Activated B cell treated with CpG ODN at 0.5 μM for 24 hours (primary cell): ENCODE measurements around the gene RBM41. TPM values are rescaled to one million over a fixed set of nuclear protein-coding genes. Genes with fewer than 3 reads are reported as not detected.

Experiments
- ATAC-seq: fragments of 200-7000 bp; cut with Tn5 transposase; one replicate; pipeline ENCODE4 v1.10.0; 2021; ENCODE audit warnings: low read depth, mild to moderate bottlenecking, moderate library complexity
- CTCF ChIA-PET: fragments of 350-600 bp; sonication (Branson Sonifier 250); formaldehyde crosslinking; loops from one replicate; lab custom pipeline; 2021; ENCODE audit warnings: antibody characterized with exemption; lab: Charles Lee
- POLR2A ChIA-PET: fragments of 350-600 bp; sonication (Branson Sonifier 250); formaldehyde crosslinking; loops from one replicate; lab custom pipeline; 2021; ENCODE audit warnings: antibody characterized with exemption; lab: Charles Lee
- DNase-seq: peaks from one replicate; pipeline ENCODE4 v3.0.0; 2022
- H3K27ac Mint-ChIP-seq: one replicate; pipeline ENCODE4 v1.8.0; 2020; ENCODE audit warnings: mixed read lengths
- H3K27me3 Mint-ChIP-seq: one replicate; pipeline ENCODE4 v1.8.0; 2021; ENCODE audit warnings: mixed read lengths
- H3K36me3 Mint-ChIP-seq: one replicate; pipeline ENCODE4 v1.8.0; 2021; ENCODE audit warnings: low read depth, mixed read lengths
- H3K4me1 Mint-ChIP-seq: one replicate; pipeline ENCODE4 v1.8.0; 2021; ENCODE audit warnings: mixed read lengths
- H3K4me3 Mint-ChIP-seq: one replicate; pipeline ENCODE4 v1.8.0; 2020; ENCODE audit warnings: mild to moderate bottlenecking, mixed read lengths
- H3K9me3 Mint-ChIP-seq: one replicate; pipeline ENCODE4 v1.8.0; 2020; ENCODE audit warnings: mixed read lengths
- CTCF ChIP-seq: fragments of 200-600 bp; IDR thresholded peaks from one replicate; pipeline ENCODE4 v1.8.0; 2022; ENCODE audit warnings: antibody characterized with exemption, mild to moderate bottlenecking
- intact Hi-C: fragments of 100-400 bp; cut with micrococcal nuclease; formaldehyde crosslinking; loops from one replicate; pipeline ENCODE4 v1.15.1; 2024
- total RNA-seq: library from RNA; stranded (reverse); gene quantifications from 2 replicates; pipeline ENCODE4 v1.2.3, GENCODE V29; 2022

Gene RBM41
- total RNA-seq, 1 donor from 2014 or later: 18.5 TPM

- ChIA-PET POLR2A (no interaction called here), CTCF (no interaction called here)
- H3K9me3 Mint-ChIP-seq: no peaks in the 10 kb centered on the region
- H3K4me3 Mint-ChIP-seq: peak overlapping the region; percentile 53
- intact Hi-C loops: no loop called here
- DNase-seq (no peak), ATAC-seq (no peak)
- no peaks in the 10 kb centered on the region for H3K27me3 Mint-ChIP-seq
- no peak overlapping the region for H3K27ac Mint-ChIP-seq
- H3K4me1 Mint-ChIP-seq: no peaks in the 10 kb centered on the region
- no peak for TF ChIP-seq CTCF
- peaks cover 3% of the 10 kb centered on the region for H3K36me3 Mint-ChIP-seq
These were observed 36.4 kb upstream of the RBM41 start for GRCh38 chrX:107154787-107155620.

GRCh38 chrX:107153005-107153404, 34.4 kb upstream of the RBM41 start:
- intact Hi-C loops: no loop called here
- DNase-seq (no peak), ATAC-seq (no peak)
- Mint-ChIP-seq H3K36me3 (peaks cover 3% of the 10 kb centered on the region), H3K27me3 (no peaks in the 10 kb centered on the region), H3K9me3 (no peaks in the 10 kb centered on the region), H3K4me3 (no peak overlapping the region), H3K4me1 (no peaks in the 10 kb centered on the region), H3K27ac (no peak overlapping the region)
- ChIA-PET POLR2A (no interaction called here), CTCF (no interaction called here)
- TF ChIP-seq CTCF: no peak

GRCh38 chrX:107146670-107147069, 28.0 kb upstream of the RBM41 start:
- Mint-ChIP-seq H3K27me3 (no peaks in the 10 kb centered on the region), H3K27ac (no peak overlapping the region), H3K9me3 (no peaks in the 10 kb centered on the region), H3K36me3 (peaks cover 3% of the 10 kb centered on the region), H3K4me3 (no peak overlapping the region), H3K4me1 (no peaks in the 10 kb centered on the region)
- ATAC-seq (no peak), DNase-seq (no peak)
- intact Hi-C loops: no loop called here
- TF ChIP-seq CTCF: no peak
- CTCF ChIA-PET: no interaction called here
- POLR2A ChIA-PET: no interaction called here

GRCh38 chrX:107135965-107136307, 17.3 kb upstream of the RBM41 start:
- Mint-ChIP-seq H3K27ac (no peak overlapping the region), H3K9me3 (no peaks in the 10 kb centered on the region), H3K4me3 (no peak overlapping the region), H3K36me3 (no peaks in the 10 kb centered on the region), H3K4me1 (no peaks in the 10 kb centered on the region), H3K27me3 (no peaks in the 10 kb centered on the region)
- ATAC-seq (no peak), DNase-seq (no peak)
- intact Hi-C loops: no loop called here
- TF ChIP-seq CTCF: no peak
- POLR2A ChIA-PET: no interaction called here
- CTCF ChIA-PET: no interaction called here

- H3K4me3 Mint-ChIP-seq: no peak overlapping the region
- POLR2A ChIA-PET: no interaction called here
- H3K27ac Mint-ChIP-seq: no peak overlapping the region
- no peaks in the 10 kb centered on the region for H3K27me3 Mint-ChIP-seq
- H3K9me3 Mint-ChIP-seq: no peaks in the 10 kb centered on the region
- no peaks in the 10 kb centered on the region for H3K36me3 Mint-ChIP-seq
- intact Hi-C loops: no loop called here
- no peak for TF ChIP-seq CTCF
- H3K4me1 Mint-ChIP-seq: no peaks in the 10 kb centered on the region
- CTCF ChIA-PET: no interaction called here
- no peak for DNase-seq
- no peak for ATAC-seq
These were observed 16.7 kb upstream of the RBM41 start for GRCh38 chrX:107135049-107135964.
